WTC11 (cell line): ENCODE measurements around the gene SLC44A2. TPM values are rescaled to one million over a fixed set of nuclear protein-coding genes. Genes with fewer than 3 reads are reported as not detected.
A peak's percentile ranks its signal among the peaks of the same experiment; 100 is the strongest.

Source experiments
- ATAC-seq: fragments of 200-7000 bp; cut with Tn5 transposase; 2 replicates; pipeline ENCODE4 v1.10.0; 2021; ENCODE audit warnings: mild to moderate bottlenecking, moderate library complexity
- CTCF ChIA-PET: fragments of 300-600 bp; sonication (Branson Sonifier 250); formaldehyde crosslinking; loops from one replicate; lab custom pipeline; 2021; ENCODE audit warnings: antibody characterized with exemption; lab: Charles Lee
- POLR2A ChIA-PET: fragments of 350-600 bp; sonication (Branson Sonifier 250); formaldehyde crosslinking; loops from one replicate; lab custom pipeline; 2021; ENCODE audit warnings: antibody characterized with exemption; lab: Charles Lee
- DNase-seq: peaks from one replicate; pipeline ENCODE4 v3.0.0; 2021; ENCODE audit warnings: low spot score
- H3K27ac Mint-ChIP-seq: 2 replicates; pipeline ENCODE4 v1.8.0; 2021; ENCODE audit warnings: mixed read lengths
- H3K27me3 Mint-ChIP-seq: 2 replicates; pipeline ENCODE4 v1.8.0; 2021; ENCODE audit warnings: low read depth, mild to moderate bottlenecking, moderate library complexity, mixed read lengths
- H3K36me3 Mint-ChIP-seq: 2 replicates; pipeline ENCODE4 v1.8.0; 2021; ENCODE audit warnings: mixed read lengths
- H3K4me1 Mint-ChIP-seq: 2 replicates; pipeline ENCODE4 v1.8.0; 2022; ENCODE audit warnings: mixed read lengths
- H3K4me3 Mint-ChIP-seq: 2 replicates; pipeline ENCODE4 v1.8.0; 2021; ENCODE audit warnings: mild to moderate bottlenecking, moderate library complexity, mixed read lengths
- H3K9me3 Mint-ChIP-seq: 2 replicates; pipeline ENCODE4 v1.8.0; 2021; ENCODE audit warnings: mixed read lengths
- CREM ChIP-seq: sonication (generic); formaldehyde crosslinking; IDR thresholded peaks from 2 replicates; pipeline ENCODE4 v1.8.1; 2022; ENCODE audit warnings: mild to moderate bottlenecking, missing genetic modification reagents, moderate library complexity
- FOXJ3 ChIP-seq: sonication (generic); formaldehyde crosslinking; IDR thresholded peaks from 2 replicates; pipeline ENCODE4 v1.9.0; 2021; ENCODE audit warnings: missing genetic modification reagents, mild to moderate bottlenecking, borderline replicate concordance
- JAZF1 ChIP-seq: fragments of 250-450 bp; sonication (Bioruptor Pico); IDR thresholded peaks from 2 replicates; pipeline ENCODE4 v1.9.0; 2021; ENCODE audit warnings: moderate library complexity, mild to moderate bottlenecking, inconsistent platforms
- NR1H2 ChIP-seq: sonication (generic); formaldehyde crosslinking; IDR thresholded peaks from 2 replicates; pipeline ENCODE4 v1.9.0; 2021; ENCODE audit warnings: mild to moderate bottlenecking, moderate library complexity, missing genetic modification reagents
- ZNF121 ChIP-seq: sonication (generic); formaldehyde crosslinking; IDR thresholded peaks from 2 replicates; pipeline ENCODE4 v1.8.0; 2023; ENCODE audit warnings: missing genetic modification reagents
- ZNF219 ChIP-seq: sonication (generic); formaldehyde crosslinking; IDR thresholded peaks from 2 replicates; pipeline ENCODE4 v1.8.0; 2023; ENCODE audit warnings: missing genetic modification reagents, mild to moderate bottlenecking, borderline replicate concordance
- ZNF263 ChIP-seq: sonication (generic); formaldehyde crosslinking; IDR thresholded peaks from 2 replicates; pipeline ENCODE4 v1.8.1; 2022; ENCODE audit warnings: low read depth, mild to moderate bottlenecking, moderate library complexity, missing genetic modification reagents
- total RNA-seq: library from RNA; stranded (reverse); gene quantifications from 3 replicates; pipeline ENCODE4 v1.2.3, GENCODE V29; 2021
- TF ChIP-seq, protein P1 (sequence below): sonication (generic); formaldehyde crosslinking; IDR thresholded peaks from 2 replicates; pipeline ENCODE4 v1.8.0; 2022; ENCODE audit warnings: mild to moderate bottlenecking, missing genetic modification reagents
- TF ChIP-seq, protein P2 (sequence below): fragments of 250-450 bp; sonication (Bioruptor Pico); conservative IDR thresholded peaks from 2 replicates; pipeline ENCODE4 v1.9.0; 2021; ENCODE audit warnings: mild to moderate bottlenecking
- TF ChIP-seq, protein P3 (sequence below): sonication (generic); formaldehyde crosslinking; IDR thresholded peaks from 2 replicates; pipeline ENCODE4 v1.8.1; 2023; ENCODE audit warnings: mild to moderate bottlenecking, missing genetic modification reagents, borderline replicate concordance
- TF ChIP-seq, protein P4 (sequence below): sonication (generic); formaldehyde crosslinking; conservative IDR thresholded peaks from 2 replicates; pipeline ENCODE4 v1.8.1; 2022; ENCODE audit warnings: mild to moderate bottlenecking, missing genetic modification reagents
- TF ChIP-seq, protein P5 (sequence below): fragments of 250-450 bp; sonication (Bioruptor Pico); IDR thresholded peaks from 2 replicates; pipeline ENCODE4 v2.1.2; 2022; ENCODE audit warnings: mild to moderate bottlenecking, moderate library complexity

The SLC44A2 gene
- total RNA-seq, 1 experiment from 2014 or later, result 109 TPM

DNA sequence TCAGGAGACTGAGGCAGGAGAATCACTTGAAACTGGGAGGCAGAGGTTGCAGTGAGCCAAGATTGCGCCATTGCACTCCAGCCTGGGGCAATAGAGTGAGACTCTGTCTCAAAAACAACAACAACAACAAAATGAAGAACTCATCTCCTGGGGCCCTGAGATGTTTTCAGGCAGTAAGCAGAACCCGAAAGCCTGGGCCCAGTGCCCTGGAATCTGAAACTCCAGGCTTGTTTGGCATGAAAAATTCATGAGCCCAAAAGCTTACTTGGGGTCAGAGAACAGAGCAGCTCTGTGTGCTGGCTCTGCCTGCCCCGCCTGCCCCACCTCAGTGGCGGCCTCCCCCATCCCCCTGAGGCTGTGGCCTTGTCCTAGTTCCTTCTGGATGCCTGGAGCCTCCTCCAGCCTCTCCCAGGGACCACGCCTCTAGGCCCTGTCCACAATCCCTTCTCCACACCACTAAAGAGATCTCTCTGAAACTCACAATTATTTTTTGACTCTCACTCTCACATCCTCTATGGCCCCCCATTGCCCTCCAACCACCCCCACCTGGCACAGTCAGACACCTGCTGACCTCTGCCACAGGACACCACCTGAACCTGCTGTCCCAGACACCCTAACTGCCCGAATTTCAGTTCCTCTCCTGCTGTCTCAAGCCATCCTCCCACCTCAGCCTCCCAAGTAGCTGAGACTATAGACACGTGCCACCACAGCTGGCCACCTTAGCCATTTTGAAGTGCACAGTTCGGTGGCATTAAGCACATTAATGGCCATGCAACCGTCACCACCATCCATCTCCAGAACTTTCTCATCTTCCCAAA, 31.3 kb upstream of the SLC44A2 start:
- no peak for DNase-seq
- CTCF ChIA-PET, result interaction anchor here (1.7 to 1.9 kb wide), 2 partner anchors 13 to 50 kb away, joined by 6 to 10 read pairs; no protein-coding TSS in a partner anchor
- Mint-ChIP-seq H3K27ac (no peak overlapping the region), H3K27me3 (no peaks in the 10 kb centered on the region), H3K9me3 (no peaks in the 10 kb centered on the region), H3K36me3 (no peaks in the 10 kb centered on the region)
- no peak for ATAC-seq
- POLR2A ChIA-PET, result no interaction called here
- TF ChIP-seq, protein P1, sequence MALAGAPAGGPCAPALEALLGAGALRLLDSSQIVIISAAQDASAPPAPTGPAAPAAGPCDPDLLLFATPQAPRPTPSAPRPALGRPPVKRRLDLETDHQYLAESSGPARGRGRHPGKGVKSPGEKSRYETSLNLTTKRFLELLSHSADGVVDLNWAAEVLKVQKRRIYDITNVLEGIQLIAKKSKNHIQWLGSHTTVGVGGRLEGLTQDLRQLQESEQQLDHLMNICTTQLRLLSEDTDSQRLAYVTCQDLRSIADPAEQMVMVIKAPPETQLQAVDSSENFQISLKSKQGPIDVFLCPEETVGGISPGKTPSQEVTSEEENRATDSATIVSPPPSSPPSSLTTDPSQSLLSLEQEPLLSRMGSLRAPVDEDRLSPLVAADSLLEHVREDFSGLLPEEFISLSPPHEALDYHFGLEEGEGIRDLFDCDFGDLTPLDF (CRISPR knock-in tag), result no peak
- TF ChIP-seq ZNF263 (CRISPR knock-in tag), result no peak
- TF ChIP-seq, protein P2, sequence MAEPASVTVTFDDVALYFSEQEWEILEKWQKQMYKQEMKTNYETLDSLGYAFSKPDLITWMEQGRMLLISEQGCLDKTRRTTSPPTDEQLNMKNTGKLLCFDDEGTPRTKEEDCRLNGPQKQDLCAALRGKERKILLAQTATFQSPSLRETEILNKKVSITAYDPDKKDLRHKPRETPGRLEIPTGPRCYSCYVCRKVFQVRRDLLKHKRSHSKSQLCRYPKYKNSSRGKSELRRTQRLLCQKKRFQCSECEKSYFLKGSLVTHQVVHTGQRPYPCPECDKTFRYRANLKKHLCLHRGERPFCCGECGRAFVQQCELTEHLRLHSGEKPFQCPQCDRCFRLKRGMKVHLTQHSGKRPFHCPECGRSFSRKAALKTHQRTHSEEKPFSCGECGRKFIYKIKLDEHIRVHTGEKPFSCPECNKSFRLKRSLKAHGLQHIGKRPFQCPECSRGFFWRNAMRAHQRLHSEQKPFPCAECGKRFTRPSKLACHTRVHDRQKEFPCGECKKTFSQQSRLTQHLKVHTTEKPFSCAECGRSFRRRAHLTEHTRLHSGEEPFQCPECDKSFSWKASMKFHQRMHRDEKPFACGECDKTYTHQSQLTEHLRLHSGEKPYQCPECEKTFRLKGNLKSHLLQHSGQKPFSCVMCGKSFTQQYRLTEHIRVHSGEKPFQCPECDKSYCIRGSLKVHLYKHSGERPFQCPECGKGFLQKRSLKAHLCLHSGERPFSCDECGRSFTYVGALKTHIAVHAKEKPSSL (CRISPR knock-in tag), result no peak
- TF ChIP-seq, protein P3, sequence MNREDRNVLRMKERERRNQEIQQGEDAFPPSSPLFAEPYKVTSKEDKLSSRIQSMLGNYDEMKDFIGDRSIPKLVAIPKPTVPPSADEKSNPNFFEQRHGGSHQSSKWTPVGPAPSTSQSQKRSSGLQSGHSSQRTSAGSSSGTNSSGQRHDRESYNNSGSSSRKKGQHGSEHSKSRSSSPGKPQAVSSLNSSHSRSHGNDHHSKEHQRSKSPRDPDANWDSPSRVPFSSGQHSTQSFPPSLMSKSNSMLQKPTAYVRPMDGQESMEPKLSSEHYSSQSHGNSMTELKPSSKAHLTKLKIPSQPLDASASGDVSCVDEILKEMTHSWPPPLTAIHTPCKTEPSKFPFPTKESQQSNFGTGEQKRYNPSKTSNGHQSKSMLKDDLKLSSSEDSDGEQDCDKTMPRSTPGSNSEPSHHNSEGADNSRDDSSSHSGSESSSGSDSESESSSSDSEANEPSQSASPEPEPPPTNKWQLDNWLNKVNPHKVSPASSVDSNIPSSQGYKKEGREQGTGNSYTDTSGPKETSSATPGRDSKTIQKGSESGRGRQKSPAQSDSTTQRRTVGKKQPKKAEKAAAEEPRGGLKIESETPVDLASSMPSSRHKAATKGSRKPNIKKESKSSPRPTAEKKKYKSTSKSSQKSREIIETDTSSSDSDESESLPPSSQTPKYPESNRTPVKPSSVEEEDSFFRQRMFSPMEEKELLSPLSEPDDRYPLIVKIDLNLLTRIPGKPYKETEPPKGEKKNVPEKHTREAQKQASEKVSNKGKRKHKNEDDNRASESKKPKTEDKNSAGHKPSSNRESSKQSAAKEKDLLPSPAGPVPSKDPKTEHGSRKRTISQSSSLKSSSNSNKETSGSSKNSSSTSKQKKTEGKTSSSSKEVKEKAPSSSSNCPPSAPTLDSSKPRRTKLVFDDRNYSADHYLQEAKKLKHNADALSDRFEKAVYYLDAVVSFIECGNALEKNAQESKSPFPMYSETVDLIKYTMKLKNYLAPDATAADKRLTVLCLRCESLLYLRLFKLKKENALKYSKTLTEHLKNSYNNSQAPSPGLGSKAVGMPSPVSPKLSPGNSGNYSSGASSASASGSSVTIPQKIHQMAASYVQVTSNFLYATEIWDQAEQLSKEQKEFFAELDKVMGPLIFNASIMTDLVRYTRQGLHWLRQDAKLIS, result no peak
- no peak for TF ChIP-seq FOXJ3 (CRISPR knock-in tag)
- TF ChIP-seq NR1H2 (CRISPR knock-in tag), result no peak
- TF ChIP-seq JAZF1 (CRISPR knock-in tag), result no peak
- TF ChIP-seq, protein P4, sequence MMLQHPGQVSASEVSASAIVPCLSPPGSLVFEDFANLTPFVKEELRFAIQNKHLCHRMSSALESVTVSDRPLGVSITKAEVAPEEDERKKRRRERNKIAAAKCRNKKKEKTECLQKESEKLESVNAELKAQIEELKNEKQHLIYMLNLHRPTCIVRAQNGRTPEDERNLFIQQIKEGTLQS (CRISPR knock-in tag), result no peak
- TF ChIP-seq, all 79 proteins: peak for 0
- no peak overlapping the region for H3K4me3 Mint-ChIP-seq
- no peaks in the 10 kb centered on the region for H3K4me1 Mint-ChIP-seq

DNA sequence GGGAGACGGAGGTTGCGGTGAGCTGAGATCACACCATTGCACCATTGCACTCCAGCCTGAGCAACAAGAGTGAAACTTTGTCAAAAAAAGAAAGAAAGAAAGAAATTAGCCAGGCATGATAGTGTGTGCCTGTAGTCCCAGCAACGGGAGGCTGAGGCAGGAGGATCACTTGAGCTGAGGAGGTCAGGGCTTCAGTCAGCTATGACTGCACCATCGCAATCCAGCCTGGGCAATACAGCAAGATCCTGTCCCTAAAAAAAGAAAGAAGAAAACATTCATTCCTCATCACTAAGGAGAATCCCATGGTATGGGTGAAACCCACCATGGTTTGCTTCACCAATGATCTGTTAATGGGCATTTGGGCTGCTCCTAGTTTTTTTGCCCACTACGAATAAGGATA, 25.2 kb upstream of the SLC44A2 start:
- CTCF ChIA-PET, result interaction anchor here (1.1 to 2.7 kb wide), 2 partner anchors 11 to 19 kb away, joined by 3 to 11 read pairs; no protein-coding TSS in a partner anchor
- POLR2A ChIA-PET, result no interaction called here
- no peak for DNase-seq
- peak; percentile 60; the same call in 1 of the 2 replicates for TF ChIP-seq ZNF121 (CRISPR knock-in tag)
- TF ChIP-seq ZNF219 (CRISPR knock-in tag), result no peak
- H3K9me3 Mint-ChIP-seq, result peaks cover 6% of the 10 kb centered on the region
- no peak overlapping the region for H3K4me3 Mint-ChIP-seq
- H3K4me1 Mint-ChIP-seq, result peaks cover 12% of the 10 kb centered on the region
- peaks cover 18% of the 10 kb centered on the region for H3K27me3 Mint-ChIP-seq
- no peak overlapping the region for H3K27ac Mint-ChIP-seq
- H3K36me3 Mint-ChIP-seq, result peaks cover 5% of the 10 kb centered on the region; the same call in 1 of the 2 replicates
- no peak for ATAC-seq

DNA sequence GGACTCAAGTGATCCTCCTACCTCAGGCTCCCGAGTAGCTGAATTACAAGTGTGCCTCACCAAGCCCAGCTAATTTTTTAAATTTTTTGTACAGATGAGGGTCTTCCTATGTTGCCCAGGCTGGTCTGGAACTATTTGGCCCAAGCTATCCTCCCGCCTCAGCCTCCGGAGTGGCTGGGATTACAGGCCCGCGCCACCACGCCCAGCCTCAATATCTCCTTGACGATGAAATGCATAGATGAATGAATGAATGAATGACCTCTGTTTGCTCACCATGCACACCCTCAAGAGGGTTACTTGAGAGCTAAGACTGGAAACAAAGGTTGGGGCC, 23.4 kb upstream of the SLC44A2 start:
- H3K36me3 Mint-ChIP-seq, result peaks cover 5% of the 10 kb centered on the region; the same call in 1 of the 2 replicates
- no peak for ATAC-seq
- peak overlapping the region; percentile 64 for H3K4me3 Mint-ChIP-seq
- ChIA-PET POLR2A (interaction anchor here (0.6 to 0.7 kb wide), 3 partner anchors 20 to 40 kb away, joined by 3 to 4 read pairs (median 3); no protein-coding TSS in a partner anchor), CTCF (interaction anchor here (0.5 to 3.4 kb wide), 15 partner anchors 21 to 220 kb away, joined by 3 to 46 read pairs (median 5); partner anchors contain the start of gene SLC44A2)
- DNase-seq, result no peak
- peaks cover 18% of the 10 kb centered on the region for H3K27me3 Mint-ChIP-seq
- H3K4me1 Mint-ChIP-seq, result peaks cover 12% of the 10 kb centered on the region
- TF ChIP-seq CREM (no peak), ZNF121 (CRISPR knock-in tag) (peak; percentile 46; the same call in 1 of the 2 replicates)
- TF ChIP-seq, protein P5, sequence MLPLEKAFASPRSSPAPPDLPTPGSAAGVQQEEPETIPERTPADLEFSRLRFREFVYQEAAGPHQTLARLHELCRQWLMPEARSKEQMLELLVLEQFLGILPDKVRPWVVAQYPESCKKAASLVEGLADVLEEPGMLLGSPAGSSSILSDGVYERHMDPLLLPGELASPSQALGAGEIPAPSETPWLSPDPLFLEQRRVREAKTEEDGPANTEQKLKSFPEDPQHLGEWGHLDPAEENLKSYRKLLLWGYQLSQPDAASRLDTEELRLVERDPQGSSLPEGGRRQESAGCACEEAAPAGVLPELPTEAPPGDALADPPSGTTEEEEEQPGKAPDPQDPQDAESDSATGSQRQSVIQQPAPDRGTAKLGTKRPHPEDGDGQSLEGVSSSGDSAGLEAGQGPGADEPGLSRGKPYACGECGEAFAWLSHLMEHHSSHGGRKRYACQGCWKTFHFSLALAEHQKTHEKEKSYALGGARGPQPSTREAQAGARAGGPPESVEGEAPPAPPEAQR, result no peak
- H3K9me3 Mint-ChIP-seq, result peaks cover 6% of the 10 kb centered on the region
- H3K27ac Mint-ChIP-seq, result peak overlapping the region; percentile 86
